Measurements from ENCODE around the gene AGER. TPM values are rescaled to one million over a fixed set of nuclear protein-coding genes. Genes with fewer than 3 reads are reported as not detected.

Gene AGER
- total RNA-seq, 4 donors from 2014 or later = 1.1 to 9.0 (median 2.7) TPM

GRCh38 chr6:32182555-32182981 lies 1.5 kb downstream of the AGER start:
- DNase-seq = no peak
- H3K4me1 ChIP-seq = peaks cover 11 to 49% (median 22%) of the 10 kb centered on the region in 4 donors
- in situ Hi-C loops (cut with MboI; ENCODE audit: low pct_ligation_motif_present in 1 of 4, low pct_unique_long_range_greater_than_20kb in 1 of 4, low sequenced_read_pairs in 3 of 4) = no loop called here

DNA sequence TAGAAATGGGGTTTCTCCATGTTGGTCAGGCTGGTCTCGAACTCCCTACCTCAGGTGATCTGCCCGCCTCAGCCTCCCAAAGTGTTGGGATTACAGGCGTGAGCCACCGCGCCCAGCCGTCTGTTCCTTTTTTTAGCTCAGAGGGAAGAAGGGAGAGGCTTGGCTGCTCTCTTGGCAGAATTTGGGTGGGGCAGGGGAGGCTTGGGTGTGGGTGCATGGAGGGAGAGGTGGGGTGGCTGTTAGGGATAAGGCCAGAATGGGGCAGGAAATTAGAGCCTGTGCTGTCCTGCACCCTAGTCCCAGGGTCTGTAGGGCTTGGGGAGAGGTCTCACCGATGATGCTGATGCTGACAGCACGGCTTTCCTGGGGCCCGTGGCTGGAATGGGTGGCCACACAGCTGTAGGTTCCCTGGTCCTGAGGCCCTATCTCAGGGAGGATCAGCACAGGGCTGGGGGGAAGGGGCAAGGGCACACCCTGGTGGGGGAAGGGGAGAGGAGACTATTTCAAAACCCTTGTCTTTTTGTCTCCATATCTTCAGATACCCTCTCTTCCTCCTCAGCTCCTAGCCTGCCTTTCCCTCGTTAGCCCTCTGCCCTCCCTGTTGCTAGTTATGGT lies 2.0 kb downstream of the AGER start:
- H3K27ac ChIP-seq = peak overlapping the region in 2 of 4 donors; percentile 14 to 22

More at GRCh38 chr6:32182555-32182981, 1.5 kb downstream of the AGER start:
- H3K27ac ChIP-seq = peak overlapping the region in 2 of 4 donors; percentile 8 to 22
- H3K36me3 ChIP-seq = peaks cover 0 to 12% (median 5%) of the 10 kb centered on the region in 4 donors
- TF ChIP-seq POLR2AphosphoS5 (IDR thresholded peaks at IDR 0.05) (no peak), EP300 (IDR thresholded peaks at IDR 0.05; ENCODE audit: low read depth) (no peak), POLR2A (IDR thresholded peaks at IDR 0.05) (no peak), CTCF (IDR thresholded peaks at IDR 0.05) (no peak)
- intact Hi-C loops (cut with DNase I; ENCODE audit: low total_unique reads) = no loop called here
- H3K27me3 ChIP-seq = no peaks in the 10 kb centered on the region
- no peaks in the 10 kb centered on the region for H3K9me3 ChIP-seq
- WGBS, 2 donors (ENCODE audit: low coverage in 1 of 2) = 93% methylated on average over 10 of the region's 10 CpGs; no CpG with 5 or more reads in 1 of the 2 donors
- H3K4me3 ChIP-seq = no peak overlapping the region

GRCh38 chr6:32181148-32181702 lies 2.8 kb downstream of the AGER start:
- TF ChIP-seq POLR2A (IDR thresholded peaks at IDR 0.05) (no peak), POLR2AphosphoS5 (IDR thresholded peaks at IDR 0.05) (no peak), EP300 (IDR thresholded peaks at IDR 0.05; ENCODE audit: low read depth) (no peak), CTCF (IDR thresholded peaks at IDR 0.05) (no peak)
- in situ Hi-C loops (cut with MboI; ENCODE audit: low pct_ligation_motif_present in 1 of 4, low pct_unique_long_range_greater_than_20kb in 1 of 4, low sequenced_read_pairs in 3 of 4) = no loop called here
- 91% methylated on average over 4 to 15 of the region's 15 CpGs for WGBS, 2 donors (ENCODE audit: low coverage in 1 of 2)
- Histone ChIP-seq H3K27ac (peak overlapping the region in 1 of 4 donors; percentile 14), H3K9me3 (no peaks in the 10 kb centered on the region), H3K4me3 (no peak overlapping the region), H3K36me3 (peaks cover 0 to 9% (median 3%) of the 10 kb centered on the region in 4 donors), H3K4me1 (peaks cover 17 to 47% (median 31%) of the 10 kb centered on the region in 4 donors), H3K27me3 (no peaks in the 10 kb centered on the region)
- intact Hi-C loops (cut with DNase I; ENCODE audit: low total_unique reads) = no loop called here
- no peak for DNase-seq

More for the DNA sequence above, 2.0 kb downstream of the AGER start:
- peaks cover 0 to 12% (median 5%) of the 10 kb centered on the region in 4 donors for H3K36me3 ChIP-seq
- DNase-seq = no peak
- no peak overlapping the region for H3K4me3 ChIP-seq
- WGBS, 2 donors (ENCODE audit: low coverage in 1 of 2) = 80% methylated on average over 10 of the region's 10 CpGs; no CpG with 5 or more reads in 1 of the 2 donors
- intact Hi-C loops (cut with DNase I; ENCODE audit: low total_unique reads) (no loop called here), in situ Hi-C loops (cut with MboI; ENCODE audit: low pct_ligation_motif_present in 1 of 4, low pct_unique_long_range_greater_than_20kb in 1 of 4, low sequenced_read_pairs in 3 of 4) (no loop called here)
- peaks cover 11 to 47% (median 25%) of the 10 kb centered on the region in 4 donors for H3K4me1 ChIP-seq
- no peaks in the 10 kb centered on the region for H3K27me3 ChIP-seq
- no peaks in the 10 kb centered on the region for H3K9me3 ChIP-seq
- TF ChIP-seq CTCF (IDR thresholded peaks at IDR 0.05) = no peak
- no peak for TF ChIP-seq EP300 (IDR thresholded peaks at IDR 0.05; ENCODE audit: low read depth)
- TF ChIP-seq POLR2A (IDR thresholded peaks at IDR 0.05) = no peak
- no peak for TF ChIP-seq POLR2AphosphoS5 (IDR thresholded peaks at IDR 0.05)

DNA sequence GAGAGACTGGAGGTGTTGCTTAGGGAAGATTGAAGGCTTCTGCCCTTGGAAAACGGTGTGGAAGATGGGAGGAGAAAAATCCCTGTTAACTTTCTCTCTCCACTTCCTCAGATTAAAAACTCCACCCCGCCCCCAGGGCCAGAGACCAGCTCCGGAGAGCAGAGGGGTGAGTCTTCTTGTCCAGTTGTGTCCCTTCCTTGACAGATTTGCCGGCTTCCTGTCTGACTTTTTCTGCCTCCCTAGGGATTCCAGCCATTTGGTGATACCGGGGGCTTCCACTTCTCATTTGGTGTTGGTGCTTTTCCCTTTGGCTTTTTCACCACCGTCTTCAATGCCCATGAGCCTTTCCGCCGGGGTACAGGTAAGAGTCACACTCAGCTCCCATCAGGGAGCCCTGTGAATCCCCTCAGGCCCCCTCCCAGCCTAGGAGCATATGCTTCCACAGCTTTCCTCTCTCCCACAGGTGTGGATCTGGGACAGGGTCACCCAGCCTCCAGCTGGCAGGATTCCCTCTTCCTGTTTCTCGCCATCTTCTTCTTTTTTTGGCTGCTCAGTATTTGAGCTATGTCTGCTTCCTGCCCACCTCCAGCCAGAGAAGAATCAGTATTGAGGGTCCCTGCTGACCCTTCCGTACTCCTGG lies 4.2 kb downstream of the AGER start:
- 78 to 86% methylated on average over 5 to 10 of the region's 10 CpGs for WGBS, 2 donors (ENCODE audit: low coverage in 1 of 2)

More for the DNA sequence above, 4.2 kb downstream of the AGER start:
- no peaks in the 10 kb centered on the region for H3K27me3 ChIP-seq
- TF ChIP-seq POLR2A (IDR thresholded peaks at IDR 0.05) = no peak
- peaks cover 23 to 51% (median 34%) of the 10 kb centered on the region in 4 donors for H3K4me1 ChIP-seq
- intact Hi-C loops (cut with DNase I; ENCODE audit: low total_unique reads) (no loop called here), in situ Hi-C loops (cut with MboI; ENCODE audit: low pct_ligation_motif_present in 1 of 4, low pct_unique_long_range_greater_than_20kb in 1 of 4, low sequenced_read_pairs in 3 of 4) (no loop called here)
- H3K27ac ChIP-seq = peak overlapping the region; percentile 94 to 96 (median 94)
- H3K4me3 ChIP-seq = peak overlapping the region in 1 of 4 donors; percentile 91
- no peaks in the 10 kb centered on the region for H3K9me3 ChIP-seq
- peaks cover 0 to 9% (median 3%) of the 10 kb centered on the region in 4 donors for H3K36me3 ChIP-seq
- no peak for DNase-seq
